Common myeloid progenitor, CD34-positive (primary cell): ENCODE results near the gene MMP14.

ENCODE experiments used
- CTCF ChIA-PET: fragments of 350-600 bp; sonication (Branson Sonifier 250); formaldehyde crosslinking; loops from one replicate; lab custom pipeline; 2021; ENCODE audit warnings: antibody characterized with exemption; lab: Charles Lee
- POLR2A ChIA-PET: fragments of 350-600 bp; sonication (Branson Sonifier 250); formaldehyde crosslinking; loops from one replicate; lab custom pipeline; 2021; ENCODE audit warnings: antibody characterized with exemption; lab: Charles Lee
- DNase-seq, 3 donors: peaks; one replicate each; pipeline versions ENCODE4 v3.0.0 to v3.0.0-alpha.2; 2013
- H3K27ac ChIP-seq, 2 experiments: 1 replicate in 1 of 2; 2 replicates in 1 of 2; pipeline ENCODE4 v1.7.0; 2013; ENCODE audit warnings: inconsistent platforms in 2 of 2, low read length in 2 of 2, mild to moderate bottlenecking in 2 of 2, low read depth in 1 of 2, moderate library complexity in 1 of 2; ENCODE audit not compliant: severe bottlenecking in 2 of 2, insufficient read depth in 1 of 2, poor library complexity in 1 of 2
- H3K27me3 ChIP-seq, 5 experiments: replicated peaks in 2 of 5; 1 replicate in 3 of 5; 2 replicates in 2 of 5; pipeline versions ENCODE4 v1.6.1 to v1.7.0; 2013; ENCODE audit warnings: low read length in 4 of 5, mild to moderate bottlenecking in 2 of 5, moderate library complexity in 2 of 5, inconsistent platforms in 1 of 5; ENCODE audit not compliant: insufficient read depth in 5 of 5, control insufficient read depth in 4 of 5
- H3K36me3 ChIP-seq, 4 experiments: 1 replicate in 2 of 4; 2 replicates in 2 of 4; pipeline versions ENCODE4 v1.6.1 to v1.7.0; 2013; ENCODE audit warnings: low read length in 3 of 4, control low read depth in 1 of 4, mild to moderate bottlenecking in 1 of 4; ENCODE audit not compliant: control insufficient read depth in 4 of 4, insufficient read depth in 4 of 4
- H3K4me1 ChIP-seq, 4 experiments: 1 replicate in 3 of 4; 2 replicates in 1 of 4; pipeline versions ENCODE4 v1.6.1 to v1.7.1; 2013; ENCODE audit warnings: low read length in 3 of 4, mild to moderate bottlenecking in 3 of 4, control low read depth in 1 of 4, inconsistent platforms in 1 of 4, moderate library complexity in 1 of 4; ENCODE audit not compliant: control insufficient read depth in 4 of 4, insufficient read depth in 4 of 4; ENCODE audit errors: control extremely low read depth in 1 of 4
- H3K4me3 ChIP-seq, 7 experiments: 1 replicate in 4 of 7; 2 replicates in 3 of 7; pipeline versions ENCODE4 v1.5.1 to v1.7.0; 2013; ENCODE audit warnings: mild to moderate bottlenecking in 7 of 7, low read length in 6 of 7, moderate library complexity in 6 of 7, inconsistent platforms in 2 of 7, low read depth in 2 of 7, control low read depth in 1 of 7; ENCODE audit not compliant: insufficient read depth in 4 of 7, control insufficient read depth in 1 of 7; ENCODE audit errors: extremely low read depth in 1 of 7
- H3K9me3 ChIP-seq, 5 experiments: 1 replicate in 4 of 5; 2 replicates in 1 of 5; pipeline versions ENCODE4 v1.6.1 to v1.7.1; 2013; ENCODE audit warnings: low read length in 4 of 5, mild to moderate bottlenecking in 2 of 5, inconsistent platforms in 1 of 5, low read depth in 1 of 5, moderate library complexity in 1 of 5; ENCODE audit not compliant: control insufficient read depth in 4 of 5, insufficient read depth in 2 of 5; ENCODE audit errors: control extremely low read depth in 1 of 5
- WGBS: methylation state at CpG from one replicate; pipeline ENCODE4 v1.1.5; 2013; ENCODE audit not compliant: insufficient coverage; 5-methylcytosine and 5-hydroxymethylcytosine counted together

MMP14 gene

DNA sequence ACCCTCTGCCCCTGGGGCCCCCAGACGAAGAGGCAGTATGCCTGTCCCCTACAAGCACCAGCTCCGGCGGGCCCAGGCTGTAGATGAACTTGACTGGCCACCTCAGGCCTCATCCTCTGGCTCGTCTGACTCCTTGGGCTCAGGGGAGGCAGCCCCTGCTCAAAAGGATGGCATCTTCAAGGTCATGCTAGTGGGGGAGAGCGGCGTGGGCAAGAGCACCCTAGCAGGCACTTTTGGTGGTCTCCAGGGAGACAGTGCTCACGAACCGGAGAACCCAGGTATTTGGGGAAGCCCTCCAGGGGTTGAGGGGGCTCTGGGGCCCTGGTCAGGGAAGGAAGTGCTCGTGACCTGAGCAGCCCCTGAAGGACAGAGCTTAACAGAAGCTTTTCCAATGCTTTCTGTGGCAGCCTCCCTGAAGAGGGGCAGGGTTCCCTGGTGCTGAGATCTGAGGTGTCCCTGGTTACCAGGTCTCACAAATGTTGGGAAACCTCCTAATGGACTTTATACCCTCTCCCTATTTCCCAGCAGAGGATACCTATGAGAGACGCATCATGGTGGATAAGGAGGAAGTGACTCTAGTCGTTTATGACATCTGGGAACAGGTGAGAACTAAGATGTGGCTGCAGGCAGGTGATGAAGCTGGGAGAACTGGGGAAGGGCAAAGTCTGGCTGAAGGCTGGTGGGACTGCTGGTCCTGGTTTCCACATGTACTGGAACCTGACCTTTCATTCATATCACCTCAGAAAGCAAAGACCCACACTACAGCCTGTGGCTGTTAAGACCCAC is 48.5 kb downstream of the MMP14 start:
- H3K4me3 ChIP-seq = no peak overlapping the region
- ChIA-PET CTCF (interaction anchor here (1.0 to 15.8 kb wide), 9 partner anchors 9 to 295 kb away, joined by 3 to 143 read pairs (median 5); partner anchors contain the start of genes AJUBA and LRP10), POLR2A (interaction anchor here (0.6 kb wide), 2 partner anchors 24 to 26 kb away, joined by 3 read pairs; no protein-coding TSS in a partner anchor)
- H3K36me3 ChIP-seq = no peaks in the 10 kb centered on the region
- WGBS = 89% methylated on average over 9 of the region's 11 CpGs
- peaks cover 0 to 67% (median 17%) of the 10 kb centered on the region in 5 experiments for H3K27me3 ChIP-seq
- no peak overlapping the region for H3K27ac ChIP-seq
- peaks cover 0 to 3% (median 0%) of the 10 kb centered on the region in 5 experiments for H3K9me3 ChIP-seq
- DNase-seq = no peak
- H3K4me1 ChIP-seq = peaks cover 0 to 24% (median 15%) of the 10 kb centered on the region in 4 experiments

DNA sequence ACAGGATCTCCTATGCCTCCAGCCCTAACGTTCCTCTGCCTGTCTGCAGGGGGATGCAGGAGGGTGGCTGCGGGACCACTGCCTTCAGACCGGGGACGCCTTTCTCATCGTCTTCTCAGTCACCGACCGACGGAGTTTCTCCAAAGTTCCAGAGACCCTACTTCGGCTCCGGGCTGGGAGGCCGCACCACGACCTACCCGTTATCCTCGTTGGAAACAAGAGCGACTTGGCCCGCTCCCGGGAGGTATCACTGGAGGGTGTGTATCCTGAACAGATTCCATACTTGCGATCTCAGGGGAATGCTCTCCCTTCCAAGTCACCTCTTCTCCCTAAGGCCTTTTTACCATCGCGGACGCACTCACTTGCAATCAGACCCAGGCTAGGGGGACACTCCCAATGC is 49.6 kb downstream of the MMP14 start:
- 97% methylated on average over 17 of the region's 21 CpGs for WGBS
- Histone ChIP-seq H3K9me3 (peaks cover 0 to 3% (median 0%) of the 10 kb centered on the region in 5 experiments), H3K27ac (no peak overlapping the region)

DNA sequence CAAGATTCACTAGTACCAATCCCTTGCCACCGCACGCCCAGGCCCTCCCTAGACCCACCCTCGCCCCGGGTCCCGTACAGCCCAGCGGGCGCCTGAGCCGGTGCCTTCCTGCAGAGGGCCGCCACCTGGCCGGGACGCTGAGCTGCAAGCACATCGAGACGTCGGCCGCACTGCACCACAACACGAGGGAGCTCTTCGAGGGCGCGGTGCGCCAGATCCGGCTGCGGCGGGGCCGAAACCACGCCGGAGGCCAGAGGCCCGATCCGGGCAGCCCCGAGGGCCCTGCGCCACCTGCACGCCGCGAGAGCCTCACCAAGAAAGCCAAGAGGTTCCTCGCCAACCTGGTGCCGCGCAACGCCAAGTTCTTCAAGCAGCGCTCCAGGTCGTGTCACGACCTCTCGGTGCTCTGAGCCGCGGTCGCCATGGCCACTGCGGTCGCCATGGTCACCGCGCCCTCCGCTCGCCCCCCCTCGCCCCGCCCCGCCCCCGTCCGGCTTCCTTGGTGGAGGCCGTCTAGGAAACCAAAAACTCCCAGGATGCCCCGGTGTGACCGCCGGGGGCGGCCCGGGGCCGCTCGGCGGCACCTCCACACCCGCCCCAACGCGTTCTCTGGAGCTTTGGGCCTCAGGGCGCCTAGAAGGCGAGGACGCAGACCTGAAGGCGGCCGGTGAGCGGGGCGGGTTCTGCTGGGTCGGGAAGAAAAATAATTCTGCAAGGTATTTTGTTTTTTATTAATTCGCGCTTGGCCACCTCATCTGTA is 50.3 kb downstream of the MMP14 start:
- Histone ChIP-seq H3K27me3 (peaks cover 0 to 59% (median 17%) of the 10 kb centered on the region in 5 experiments), H3K4me1 (peaks cover 0 to 24% (median 15%) of the 10 kb centered on the region in 4 experiments), H3K4me3 (peak overlapping the region in 3 of 7 experiments; percentile 44 to 51 (median 46)), H3K36me3 (no peaks in the 10 kb centered on the region), H3K9me3 (peaks cover 0 to 3% (median 0%) of the 10 kb centered on the region in 5 experiments), H3K27ac (peak overlapping the region in 1 of 2 experiments; percentile 55)
- ChIA-PET CTCF (interaction anchor here (1.6 to 15.8 kb wide), 7 partner anchors 10 to 64 kb away, joined by 3 to 143 read pairs (median 11); partner anchors contain the start of gene LRP10), POLR2A (no interaction called here)
- peak; percentile 67 to 87 (median 79) for DNase-seq
- 4% methylated on average over 71 of the region's 77 CpGs for WGBS

More for the DNA sequence above, 49.6 kb downstream of the MMP14 start:
- H3K36me3 ChIP-seq = no peaks in the 10 kb centered on the region
- peaks cover 0 to 24% (median 15%) of the 10 kb centered on the region in 4 experiments for H3K4me1 ChIP-seq
- DNase-seq = no peak
- peak overlapping the region in 1 of 7 experiments; percentile 51 for H3K4me3 ChIP-seq
- H3K27me3 ChIP-seq = peaks cover 0 to 66% (median 17%) of the 10 kb centered on the region in 5 experiments
- CTCF ChIA-PET = interaction anchor here (1.0 to 15.8 kb wide), 8 partner anchors 10 to 296 kb away, joined by 3 to 143 read pairs (median 6); partner anchors contain the start of gene LRP10
- POLR2A ChIA-PET = no interaction called here

DNA sequence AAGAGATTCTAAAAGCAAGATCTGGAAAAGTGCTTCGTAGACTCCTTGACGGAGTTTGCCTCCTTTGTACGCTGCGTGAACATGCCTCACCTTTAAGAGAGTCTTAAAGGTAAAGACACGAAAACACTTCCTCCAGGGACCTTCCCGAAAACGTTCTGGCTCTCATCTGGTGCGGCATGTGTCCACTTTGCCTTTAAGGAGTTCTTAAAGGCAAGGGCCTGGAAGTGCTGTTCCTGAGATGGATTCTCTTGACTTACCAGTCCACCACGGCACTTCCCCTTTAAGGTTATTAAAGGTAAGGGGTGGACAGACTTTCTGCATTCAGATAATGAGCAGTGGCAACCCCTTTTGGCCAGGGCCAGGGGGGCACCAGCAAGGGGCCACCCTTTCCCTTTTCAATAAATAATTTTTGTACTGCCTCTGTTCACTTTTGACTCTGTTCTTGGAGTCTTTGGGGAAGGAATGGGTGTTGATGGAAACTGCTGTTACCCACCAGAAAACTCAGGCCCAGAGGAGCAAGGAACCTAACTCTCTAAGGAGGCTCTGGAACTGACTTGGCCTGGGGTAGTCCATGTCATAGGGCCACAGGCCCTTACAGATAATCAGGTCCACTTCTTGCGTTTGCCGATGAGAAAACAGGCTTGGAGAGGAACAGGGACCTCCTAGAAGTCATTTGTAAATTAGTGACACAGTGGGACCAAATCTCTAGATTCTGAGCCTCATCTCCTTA is 51.0 kb downstream of the MMP14 start:
- H3K9me3 ChIP-seq = peaks cover 0 to 3% (median 0%) of the 10 kb centered on the region in 5 experiments
- H3K36me3 ChIP-seq = no peaks in the 10 kb centered on the region
- peak; percentile 51 to 78 (median 72) for DNase-seq
- peaks cover 0 to 19% (median 15%) of the 10 kb centered on the region in 4 experiments for H3K4me1 ChIP-seq
- peaks cover 0 to 52% (median 14%) of the 10 kb centered on the region in 5 experiments for H3K27me3 ChIP-seq
- H3K27ac ChIP-seq = peak overlapping the region in 1 of 2 experiments; percentile 55
- WGBS = 32% methylated on average over 8 of the region's 11 CpGs
- ChIA-PET POLR2A (no interaction called here), CTCF (interaction anchor here (1.2 to 15.8 kb wide), 4 partner anchors 12 to 65 kb away, joined by 3 to 143 read pairs (median 22); partner anchors contain the start of gene LRP10)
- H3K4me3 ChIP-seq = peak overlapping the region in 3 of 7 experiments; percentile 43 to 51 (median 44)

DNA sequence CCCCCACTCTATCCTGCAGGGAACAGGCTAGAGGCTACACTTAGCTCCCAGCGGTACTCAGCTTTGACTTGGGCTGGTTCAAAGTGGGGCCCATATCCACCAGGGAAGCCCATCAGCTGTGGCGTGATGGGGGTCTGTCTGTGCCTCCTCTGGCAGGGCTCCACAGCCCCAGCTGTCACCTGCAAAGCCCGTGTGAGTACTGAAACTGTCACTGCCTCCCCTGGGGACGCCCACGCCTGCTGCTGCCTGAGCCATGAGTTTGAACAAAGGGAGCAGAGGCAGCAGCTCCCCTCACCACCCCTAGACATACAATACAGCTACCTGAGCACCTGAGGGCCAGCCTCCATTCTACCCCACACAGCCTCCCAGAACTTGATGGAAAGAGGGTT is 51.6 kb downstream of the MMP14 start:
- H3K27ac ChIP-seq = no peak overlapping the region
- no peaks in the 10 kb centered on the region for H3K36me3 ChIP-seq
- no peak overlapping the region for H3K4me3 ChIP-seq
- H3K9me3 ChIP-seq = peaks cover 0 to 3% (median 0%) of the 10 kb centered on the region in 5 experiments
- peaks cover 0 to 46% (median 14%) of the 10 kb centered on the region in 5 experiments for H3K27me3 ChIP-seq
- WGBS = 90% methylated on average over 3 of the region's 5 CpGs
- peaks cover 0 to 14% (median 13%) of the 10 kb centered on the region in 4 experiments for H3K4me1 ChIP-seq
- peak in 2 of 3 donors; percentile 21 to 26 for DNase-seq
- CTCF ChIA-PET = interaction anchor here (1.0 to 15.8 kb wide), 5 partner anchors 12 to 65 kb away, joined by 3 to 143 read pairs (median 11); partner anchors contain the start of gene LRP10
- POLR2A ChIA-PET = no interaction called here

DNA sequence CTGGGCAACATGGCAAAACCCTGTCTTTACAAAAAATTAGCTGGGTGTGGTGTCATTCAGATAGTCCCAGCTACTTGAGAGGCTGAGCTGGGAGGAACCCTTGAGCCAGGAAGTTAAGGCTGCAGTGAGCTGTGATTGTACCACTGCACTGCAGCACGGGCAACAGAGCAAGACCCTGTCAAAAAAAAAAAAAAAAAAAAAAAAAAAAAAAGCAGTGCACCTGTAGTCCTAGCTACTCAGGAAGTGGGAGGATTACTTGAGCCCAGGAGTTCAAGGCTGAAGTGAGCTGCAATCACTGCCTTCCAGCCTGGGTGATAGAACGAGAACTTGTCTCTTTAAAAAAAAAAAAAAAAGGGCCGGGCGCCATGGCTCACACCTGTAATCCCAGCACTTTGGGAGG is 52.3 kb downstream of the MMP14 start:
- Histone ChIP-seq H3K9me3 (peaks cover 0 to 3% (median 0%) of the 10 kb centered on the region in 5 experiments), H3K27me3 (peaks cover 0 to 39% (median 14%) of the 10 kb centered on the region in 5 experiments), H3K27ac (no peak overlapping the region), H3K4me3 (no peak overlapping the region), H3K36me3 (no peaks in the 10 kb centered on the region), H3K4me1 (peaks cover 0 to 14% (median 13%) of the 10 kb centered on the region in 4 experiments)
- CTCF ChIA-PET = interaction anchor here (1.0 to 15.8 kb wide), 5 partner anchors 11 to 66 kb away, joined by 3 to 143 read pairs (median 11); partner anchors contain the start of gene LRP10
- no peak for DNase-seq
- POLR2A ChIA-PET = interaction anchor here (0.6 kb wide), 1 partner anchor 30 kb away, joined by 4 read pairs; no protein-coding TSS in a partner anchor
- 100% methylated on average over 2 of the region's 4 CpGs for WGBS
